ENCODE data around the gene PTPN11. TPM values are rescaled to one million over a fixed set of nuclear protein-coding genes. Genes with fewer than 3 reads are reported as not detected.

PTPN11 gene
- total and polyA plus RNA-seq, 2 of the 8 experiments (the other 6 are each of a cell fraction or from before 2014, with no cell fraction given), result 28.3 to 133 TPM

- peaks cover 0 to 19% of the 10 kb centered on the region in 2 experiments; a peak in 2 of 4 replicates for H3K79me2 ChIP-seq (ENCODE audit: control insufficient read depth in 1 of 2, insufficient read depth in 2 of 2, low read length in 2 of 2)
- POLR2A ChIA-PET (ENCODE audit: partially characterized antibody), result no interaction called here
- CTCF ChIA-PET (ENCODE audit: partially characterized antibody), result no interaction called here
- H2BK15ac ChIP-seq (ENCODE audit: low read length), result no peak overlapping the region
- H3K36me3 ChIP-seq (ENCODE audit: control insufficient read depth in 2 of 4, insufficient read depth in 4 of 4, low read length in 3 of 4), result peaks cover 0 to 15% (median 3%) of the 10 kb centered on the region in 4 experiments; a peak in 3 of 8 replicates
- H2AK5ac ChIP-seq (ENCODE audit: low read depth, low read length), result no peak overlapping the region
- no peak overlapping the region for H3K27ac ChIP-seq (ENCODE audit: low read depth, low read length)
- H3K23me2 ChIP-seq (ENCODE audit: low read depth, low read length), result no peaks in the 10 kb centered on the region
- DNase-seq (ENCODE audit: low read depth in 1 of 2, low spot score in 2 of 2) (no peak), FAIRE-seq (no peak)
- no peak overlapping the region for H2BK120ac ChIP-seq (replicated peaks; ENCODE audit: low read depth, low read length)
- H3K56ac ChIP-seq (replicated peaks; ENCODE audit: insufficient read length, low read depth, low read length), result no peak overlapping the region
- H4K8ac ChIP-seq (ENCODE audit: extremely low read depth, insufficient read depth, low read length), result no peak overlapping the region
- H3K9ac ChIP-seq (replicated peaks in 1 of 4; ENCODE audit: extremely low read depth in 1 of 4, low read depth in 3 of 4, low read length in 3 of 4), result no peak overlapping the region
- H3K14ac ChIP-seq (ENCODE audit: insufficient read length), result no peak overlapping the region
- no peak overlapping the region for H3K23ac ChIP-seq (ENCODE audit: insufficient read length)
- no peaks in the 10 kb centered on the region for H3K9me3 ChIP-seq (ENCODE audit: insufficient read depth in 2 of 2, low read depth in 1 of 2, low read length in 1 of 2)
- no peaks in the 10 kb centered on the region for H3K27me3 ChIP-seq (replicated peaks in 1 of 4; ENCODE audit: control insufficient read depth in 3 of 4, extremely low read depth in 1 of 4, insufficient read depth in 3 of 4, low read length in 3 of 4)
- TF ChIP-seq, protein P1, sequence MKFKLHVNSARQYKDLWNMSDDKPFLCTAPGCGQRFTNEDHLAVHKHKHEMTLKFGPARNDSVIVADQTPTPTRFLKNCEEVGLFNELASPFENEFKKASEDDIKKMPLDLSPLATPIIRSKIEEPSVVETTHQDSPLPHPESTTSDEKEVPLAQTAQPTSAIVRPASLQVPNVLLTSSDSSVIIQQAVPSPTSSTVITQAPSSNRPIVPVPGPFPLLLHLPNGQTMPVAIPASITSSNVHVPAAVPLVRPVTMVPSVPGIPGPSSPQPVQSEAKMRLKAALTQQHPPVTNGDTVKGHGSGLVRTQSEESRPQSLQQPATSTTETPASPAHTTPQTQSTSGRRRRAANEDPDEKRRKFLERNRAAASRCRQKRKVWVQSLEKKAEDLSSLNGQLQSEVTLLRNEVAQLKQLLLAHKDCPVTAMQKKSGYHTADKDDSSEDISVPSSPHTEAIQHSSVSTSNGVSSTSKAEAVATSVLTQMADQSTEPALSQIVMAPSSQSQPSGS (IDR thresholded peaks at IDR 0.05; ENCODE audit: low read length), result no peak
- no peak for TF ChIP-seq POU5F1 (IDR thresholded peaks at IDR 0.05; ENCODE audit: low read depth, low read length)
- TF ChIP-seq TAF7 (optimal IDR thresholded peaks at IDR 0.05; ENCODE audit: borderline replicate concordance, low read depth, low read length), result no peak
- no peak overlapping the region for H2BK20ac ChIP-seq (ENCODE audit: low read length)
- no peak overlapping the region for H2AFZ ChIP-seq (ENCODE audit: low read length)
- no peak overlapping the region for H3K4me3 ChIP-seq (ENCODE audit: extremely low read depth in 1 of 4, insufficient read depth in 2 of 4, low read depth in 3 of 4, low read length in 4 of 4)
- WGBS, 2 experiments (ENCODE audit: extremely low coverage in 1 of 2, insufficient coverage in 1 of 2, insufficient read length in 1 of 2, insufficient replicate concordance in 2 of 2, low coverage in 1 of 2, low lambda C conversion rate in 2 of 2, missing lambda C conversion rate in 1 of 2), result 90% methylated on average over 4 of the region's 4 CpGs; no CpG with 5 or more reads in 1 of the 2 experiments
- H4K20me1 ChIP-seq (replicated peaks in 1 of 2; ENCODE audit: control insufficient read depth in 1 of 2, insufficient read depth in 2 of 2, low read length in 2 of 2), result no peaks in the 10 kb centered on the region
- no peak overlapping the region for H4K91ac ChIP-seq (replicated peaks; ENCODE audit: insufficient read length, low read length)
- no peak overlapping the region for H3K18ac ChIP-seq (ENCODE audit: extremely low read depth, low read length)
- no peaks in the 10 kb centered on the region; the same call in 1 of the 2 replicates for H3K79me1 ChIP-seq (ENCODE audit: low read depth, low read length)
- no peak overlapping the region for H2BK12ac ChIP-seq (ENCODE audit: low read depth, low read length)
- no peaks in the 10 kb centered on the region for H3K4me1 ChIP-seq (replicated peaks in 1 of 4; ENCODE audit: control insufficient read depth in 3 of 4, insufficient read depth in 4 of 4, low read length in 3 of 4)
- no peak overlapping the region for H2BK5ac ChIP-seq (ENCODE audit: low read depth, low read length)
- H4K5ac ChIP-seq (ENCODE audit: insufficient read length, low read depth, low read length), result no peak overlapping the region
- H3K4me2 ChIP-seq (ENCODE audit: insufficient read depth in 1 of 2, low read depth in 2 of 2, low read length in 2 of 2), result no peak overlapping the region
- H3K4ac ChIP-seq (replicated peaks; ENCODE audit: insufficient read length, low read depth, low read length), result no peak overlapping the region
Observed at GRCh38 chr12:112443916-112444315, 25.2 kb downstream of the PTPN11 start.
